Measurements from ENCODE around the gene COL25A1. TPM values are rescaled to one million over a fixed set of nuclear protein-coding genes. Genes with fewer than 3 reads are reported as not detected.

Gene COL25A1
- total RNA-seq, 1 donor from 2014 or later = 0.35 TPM

- ATAC-seq (no peak), DNase-seq (no peak)
- no peaks in the 10 kb centered on the region for H3K27me3 ChIP-seq (ENCODE audit: low read depth)
- no peaks in the 10 kb centered on the region for H3K36me3 ChIP-seq
- H3K27ac ChIP-seq = no peak overlapping the region
- H3K4me1 ChIP-seq = no peaks in the 10 kb centered on the region
- no peaks in the 10 kb centered on the region for H3K9me3 ChIP-seq
- H3K4me3 ChIP-seq = no peak overlapping the region
- intact Hi-C loops (cut with DNase I) = no loop called here
- TF ChIP-seq CTCF (IDR thresholded peaks at IDR 0.05) = no peak
These were observed 525.1 kb downstream of the COL25A1 start for GRCh38 chr4:108777388-108777787.

DNA sequence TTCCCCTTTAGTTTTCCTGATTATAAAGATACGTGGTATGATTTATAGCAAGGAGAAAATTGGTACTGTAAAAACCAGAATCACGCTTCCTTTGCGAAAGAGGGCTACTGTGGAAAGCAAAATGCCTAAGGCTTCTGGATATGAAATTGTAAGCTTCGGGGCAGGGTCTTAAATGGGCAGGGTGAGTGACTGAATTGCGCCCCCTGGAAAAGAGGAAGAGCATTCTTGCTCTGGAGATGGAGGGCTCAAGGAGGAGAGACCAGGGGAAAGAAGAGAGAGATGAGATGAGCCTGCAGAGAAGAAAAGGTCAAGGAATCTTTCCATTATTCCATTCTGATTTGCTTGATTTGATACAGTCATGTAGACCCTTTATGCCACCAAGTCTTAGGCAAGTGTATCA lies 526.5 kb downstream of the COL25A1 start:
- intact Hi-C loops (cut with DNase I) = no loop called here
- H3K27me3 ChIP-seq (ENCODE audit: low read depth) = no peaks in the 10 kb centered on the region
- ATAC-seq (no peak), DNase-seq (no peak)
- H3K36me3 ChIP-seq = no peaks in the 10 kb centered on the region
- TF ChIP-seq CTCF (IDR thresholded peaks at IDR 0.05) = no peak
- no peaks in the 10 kb centered on the region for H3K4me1 ChIP-seq
- H3K4me3 ChIP-seq = no peak overlapping the region
- H3K9me3 ChIP-seq = no peaks in the 10 kb centered on the region
- no peak overlapping the region for H3K27ac ChIP-seq

DNA sequence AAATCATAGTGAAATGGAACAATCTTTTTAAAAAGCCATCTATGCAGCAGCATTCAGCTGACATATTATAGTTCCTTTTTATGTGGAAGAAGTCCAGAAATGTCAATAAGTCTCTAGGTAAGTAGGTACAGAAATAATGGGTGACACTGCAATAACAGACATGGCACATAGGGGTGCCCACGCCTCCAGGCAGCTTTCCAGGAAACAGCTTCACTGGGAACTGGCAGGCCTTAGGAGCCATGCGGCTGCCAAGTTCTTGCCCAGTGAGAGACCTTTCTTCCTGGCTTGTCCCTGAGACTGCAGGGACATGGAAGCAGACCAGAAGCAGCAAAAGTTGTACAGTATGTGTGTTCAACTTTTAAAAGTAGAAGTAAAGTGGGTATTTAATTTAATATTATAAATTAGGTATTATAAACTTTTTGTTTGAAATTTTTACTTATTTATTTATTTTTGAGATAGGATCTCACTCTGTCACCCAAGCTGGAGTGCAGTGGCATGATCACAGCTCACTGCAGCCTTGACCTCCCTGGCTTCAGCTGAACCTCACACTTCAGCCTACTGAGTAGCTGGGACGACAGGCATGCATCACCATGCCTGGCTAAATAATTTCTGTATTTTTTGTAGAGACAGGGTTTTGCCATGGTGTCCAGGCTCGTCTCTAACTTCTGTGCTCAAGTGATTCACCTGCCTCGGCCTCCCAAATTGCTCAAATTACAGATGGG lies 527.5 kb downstream of the COL25A1 start:
- no peak overlapping the region for H3K27ac ChIP-seq
- no peaks in the 10 kb centered on the region for H3K9me3 ChIP-seq
- no peak for TF ChIP-seq CTCF (IDR thresholded peaks at IDR 0.05)
- H3K36me3 ChIP-seq = no peaks in the 10 kb centered on the region
- no peak overlapping the region for H3K4me3 ChIP-seq
- no peaks in the 10 kb centered on the region for H3K4me1 ChIP-seq
- intact Hi-C loops (cut with DNase I) = no loop called here
- DNase-seq (peak; percentile 58), ATAC-seq (peak; percentile 69 to 81)
- no peaks in the 10 kb centered on the region for H3K27me3 ChIP-seq (ENCODE audit: low read depth)

- no peak for ATAC-seq
- no peak for TF ChIP-seq CTCF (IDR thresholded peaks at IDR 0.05)
- intact Hi-C loops (cut with DNase I) = no loop called here
- Histone ChIP-seq H3K27ac (no peak overlapping the region), H3K9me3 (no peaks in the 10 kb centered on the region), H3K4me3 (no peak overlapping the region), H3K27me3 (ENCODE audit: low read depth) (no peaks in the 10 kb centered on the region), H3K36me3 (no peaks in the 10 kb centered on the region), H3K4me1 (no peaks in the 10 kb centered on the region)
- DNase-seq = no peak
These were observed 530.1 kb downstream of the COL25A1 start for GRCh38 chr4:108772402-108772801.

DNA sequence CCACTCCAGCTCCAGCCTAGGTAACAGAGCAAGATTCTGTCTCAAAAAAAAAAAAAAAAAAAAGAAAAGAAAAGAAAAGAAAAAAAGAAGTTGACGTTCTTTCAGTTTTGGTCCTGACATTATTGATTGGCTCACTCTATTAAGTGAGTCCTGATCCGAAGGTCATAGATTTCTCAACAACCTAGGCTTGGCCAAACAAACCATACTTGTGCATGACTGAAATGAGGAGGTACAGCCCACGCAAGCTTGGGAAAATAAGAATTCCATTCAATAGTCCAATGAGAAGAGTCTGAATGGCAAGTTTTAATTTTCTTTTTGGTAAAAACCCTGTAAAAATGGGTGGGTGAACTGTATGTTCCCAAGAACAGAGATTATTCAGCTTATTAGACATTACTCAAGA lies 536.4 kb downstream of the COL25A1 start:
- no peak overlapping the region for H3K4me3 ChIP-seq
- ATAC-seq = no peak
- intact Hi-C loops (cut with DNase I) = no loop called here
- TF ChIP-seq CTCF (IDR thresholded peaks at IDR 0.05) = no peak
- no peak overlapping the region for H3K27ac ChIP-seq
- H3K27me3 ChIP-seq (ENCODE audit: low read depth) = peaks cover 23% of the 10 kb centered on the region
- no peaks in the 10 kb centered on the region for H3K36me3 ChIP-seq
- H3K9me3 ChIP-seq = no peaks in the 10 kb centered on the region
- no peak for DNase-seq
- H3K4me1 ChIP-seq = peaks cover 14% of the 10 kb centered on the region
